NCI-H1092 treated with DMSO at 0.1 percent for 48 hours (cell line): ENCODE results near the gene KLHDC3.
"Not testable (repeated sequence)": the region's sequence is repeated elsewhere in the genome, so short reads cannot be mapped to it uniquely, and the experiment has no call there.

Experiments used
- DNase-seq: peaks from one replicate; lab custom pipeline; 2025; lab: John Stamatoyannopoulos, UW

The KLHDC3 gene

GRCh38 chr6:42988486-42989020 lies 25.5 kb upstream of the KLHDC3 start:
- no peak for DNase-seq

GRCh38 chr6:42989923-42990322 lies 24.1 kb upstream of the KLHDC3 start:
- DNase-seq, result no peak

- DNase-seq, result no peak
Observed at GRCh38 chr6:42993445-42993844, 20.6 kb upstream of the KLHDC3 start.

- no peak for DNase-seq
Observed at GRCh38 chr6:42996513-42996912, 17.5 kb upstream of the KLHDC3 start.

- not testable (repeated sequence) for DNase-seq
Observed at GRCh38 chr6:42998205-42998604, 15.8 kb upstream of the KLHDC3 start.

GRCh38 chr6:43001843-43002242 lies 12.2 kb upstream of the KLHDC3 start:
- DNase-seq, result no peak

GRCh38 chr6:43005844-43006243 lies 8.2 kb upstream of the KLHDC3 start:
- DNase-seq, result no peak

- DNase-seq, result no peak
Observed at GRCh38 chr6:43006251-43006650, 7.8 kb upstream of the KLHDC3 start.

- no peak for DNase-seq
Observed at GRCh38 chr6:43007126-43007525, 6.9 kb upstream of the KLHDC3 start.

GRCh38 chr6:43009124-43009523 lies 4.9 kb upstream of the KLHDC3 start:
- DNase-seq, result peak; percentile 5

GRCh38 chr6:43011207-43011606 lies 2.8 kb upstream of the KLHDC3 start:
- no peak for DNase-seq

- DNase-seq, result no peak
Observed at GRCh38 chr6:43012364-43012763, 1.7 kb upstream of the KLHDC3 start.

- DNase-seq, result peak; percentile 72
Observed at GRCh38 chr6:43013097-43013842, 779 bp upstream of the KLHDC3 start.

- DNase-seq, result no peak
Observed at GRCh38 chr6:43014434-43014909, 423 bp downstream of the KLHDC3 start.

- DNase-seq, result no peak
Observed at GRCh38 chr6:43016176-43016942, 2.3 kb downstream of the KLHDC3 start.

- no peak for DNase-seq
Observed at GRCh38 chr6:43016943-43017334, 2.9 kb downstream of the KLHDC3 start.

- no peak for DNase-seq
Observed at GRCh38 chr6:43019152-43019551, 5.1 kb downstream of the KLHDC3 start.

- no peak for DNase-seq
Observed at GRCh38 chr6:43020052-43020705, 6.1 kb downstream of the KLHDC3 start.

GRCh38 chr6:43020847-43021246 lies 6.8 kb downstream of the KLHDC3 start:
- no peak for DNase-seq

- peak; percentile 67 for DNase-seq
Observed at GRCh38 chr6:43021270-43022047, 7.4 kb downstream of the KLHDC3 start, which contains the start of gene RRP36. Gene RRP36, plus strand, starts transcription at chr6:43021623. Its CDS starts 32 bp downstream, at chr6:43021655.

- DNase-seq, result no peak
Observed at GRCh38 chr6:43024436-43024835, 10.4 kb downstream of the KLHDC3 start.

- no peak for DNase-seq
Observed at GRCh38 chr6:43026365-43026764, 12.3 kb downstream of the KLHDC3 start.
